ENCODE data around the gene GAS2L1.

Gene GAS2L1

DNA sequence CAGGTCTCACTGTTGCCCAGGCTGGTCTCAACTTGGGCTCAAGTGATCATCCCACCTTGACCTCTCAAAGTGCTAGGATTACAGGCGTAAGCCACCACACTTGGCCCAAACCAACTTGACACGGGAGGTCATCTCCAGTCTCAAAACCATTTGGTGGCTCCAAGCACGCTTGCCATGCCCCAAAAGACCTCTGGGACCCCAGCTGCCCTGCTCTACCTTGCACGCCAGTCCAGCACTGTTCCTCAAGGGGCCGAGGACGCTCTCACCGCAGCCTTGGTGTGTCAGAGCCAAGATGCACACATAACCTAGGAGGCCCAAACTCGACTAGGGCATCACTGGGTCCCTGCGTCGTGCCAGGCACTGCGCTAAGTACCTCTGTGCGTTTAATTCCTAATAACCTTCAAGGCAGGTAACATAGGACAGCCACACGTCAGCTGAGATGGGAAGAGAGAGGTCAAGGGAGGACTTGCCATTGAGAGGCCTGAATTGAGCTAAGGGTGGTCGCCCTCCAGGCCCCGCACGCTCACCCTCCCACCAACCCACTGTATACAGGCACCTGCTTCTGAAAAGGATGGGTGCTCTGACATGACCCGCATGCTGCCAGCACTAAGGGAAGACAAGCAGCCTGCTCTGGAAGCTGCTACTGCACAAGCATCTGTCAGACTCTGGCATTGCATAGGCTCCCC, 4.6 kb upstream of the GAS2L1 start:
- DNase-seq (ENCODE audit: insufficient read length) = no peak
- no peak for TF ChIP-seq TAF1 (IDR thresholded peaks at IDR 0.05; ENCODE audit: borderline replicate concordance, low read depth, low read length)
- TF ChIP-seq POLR2AphosphoS5 (IDR thresholded peaks at IDR 0.05; ENCODE audit: low read depth, low read length) = no peak
- FAIRE-seq = no peak

DNA sequence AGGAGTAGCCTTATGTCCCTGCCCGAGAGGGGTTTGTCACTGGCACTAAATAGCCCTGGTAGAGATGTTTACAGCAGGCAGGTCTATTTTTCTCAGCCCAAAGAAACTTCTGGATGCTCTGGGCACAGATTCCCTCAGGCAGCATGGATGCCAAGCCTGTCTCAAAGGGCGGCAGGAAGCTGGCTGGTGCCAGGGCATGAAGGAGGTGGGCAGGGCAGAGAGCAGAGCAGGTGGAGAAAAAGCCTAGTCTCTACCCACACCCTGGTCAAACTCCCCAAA, 4.1 kb upstream of the GAS2L1 start:
- FAIRE-seq (no peak), DNase-seq (ENCODE audit: insufficient read length) (no peak)
- TF ChIP-seq POLR2AphosphoS5 (IDR thresholded peaks at IDR 0.05; ENCODE audit: low read depth, low read length) (no peak), TAF1 (IDR thresholded peaks at IDR 0.05; ENCODE audit: borderline replicate concordance, low read depth, low read length) (no peak), POLR2A (IDR thresholded peaks at IDR 0.05; ENCODE audit: low read depth, low read length) (no peak)

DNA sequence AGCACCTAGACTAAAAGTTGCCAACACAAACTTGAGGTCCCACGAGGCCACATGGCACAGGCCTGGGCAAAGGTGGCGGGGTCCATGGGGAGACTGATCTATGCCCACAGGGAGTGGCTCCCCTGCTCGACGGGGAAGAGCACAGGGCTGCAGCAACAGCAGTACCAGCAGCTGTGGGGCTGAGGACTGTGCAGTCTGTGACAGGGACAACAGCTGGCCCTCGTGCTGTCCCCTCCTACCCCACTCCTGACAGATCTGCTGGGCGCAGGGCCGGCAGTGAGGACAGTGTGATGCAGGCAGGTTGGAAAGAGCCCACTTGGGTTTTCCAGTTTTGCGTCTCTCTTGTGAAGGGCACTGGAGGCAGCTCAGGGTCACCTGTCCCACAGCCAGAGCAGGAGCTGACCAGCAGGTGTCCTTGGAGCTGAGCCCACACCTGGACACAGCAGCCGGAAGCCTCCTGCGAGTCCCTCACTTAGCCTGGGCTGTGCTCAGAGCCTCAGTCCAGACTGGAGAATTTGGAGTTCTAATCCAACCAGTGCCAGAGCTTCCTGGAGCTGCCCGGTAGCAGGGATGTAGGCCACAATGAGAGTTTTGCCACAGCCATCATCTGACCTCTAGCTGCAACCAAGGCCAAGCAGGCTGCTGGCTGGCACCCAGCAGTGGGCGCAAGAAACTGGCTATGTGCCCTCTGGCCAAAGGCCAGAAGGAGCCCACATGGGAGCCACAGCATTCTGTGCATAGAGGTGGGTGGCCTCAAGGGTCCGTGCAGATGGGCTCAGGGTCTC, 3.6 kb upstream of the GAS2L1 start:
- DNase-seq (ENCODE audit: insufficient read length) (no peak), FAIRE-seq (no peak)
- TF ChIP-seq TAF1 (IDR thresholded peaks at IDR 0.05; ENCODE audit: borderline replicate concordance, low read depth, low read length) = no peak

GRCh38 chr22:29305836-29306174, 645 bp upstream of the GAS2L1 start:
- FAIRE-seq (peak; percentile 9), DNase-seq (ENCODE audit: insufficient read length) (peak; percentile 21)
- TF ChIP-seq POLR2A (IDR thresholded peaks at IDR 0.05; ENCODE audit: low read depth, low read length) (no peak), POLR2AphosphoS5 (IDR thresholded peaks at IDR 0.05; ENCODE audit: low read depth, low read length) (no peak), TAF1 (IDR thresholded peaks at IDR 0.05; ENCODE audit: borderline replicate concordance, low read depth, low read length) (no peak)

- FAIRE-seq = no peak
- no peak for TF ChIP-seq TAF1 (IDR thresholded peaks at IDR 0.05; ENCODE audit: borderline replicate concordance, low read depth, low read length)
- TF ChIP-seq POLR2A (IDR thresholded peaks at IDR 0.05; ENCODE audit: low read depth, low read length) = no peak
- no peak for TF ChIP-seq POLR2AphosphoS5 (IDR thresholded peaks at IDR 0.05; ENCODE audit: low read depth, low read length)
- DNase-seq (ENCODE audit: insufficient read length) = peak; percentile 37
Measured at GRCh38 chr22:29306835-29307595, 565 bp downstream of the GAS2L1 start.

GRCh38 chr22:29307596-29308147, 1.2 kb downstream of the GAS2L1 start:
- FAIRE-seq = no peak
- DNase-seq (ENCODE audit: insufficient read length) = peak; percentile 25
- TF ChIP-seq POLR2AphosphoS5 (IDR thresholded peaks at IDR 0.05; ENCODE audit: low read depth, low read length) = no peak
- TF ChIP-seq TAF1 (IDR thresholded peaks at IDR 0.05; ENCODE audit: borderline replicate concordance, low read depth, low read length) = no peak
- no peak for TF ChIP-seq POLR2A (IDR thresholded peaks at IDR 0.05; ENCODE audit: low read depth, low read length)

DNA sequence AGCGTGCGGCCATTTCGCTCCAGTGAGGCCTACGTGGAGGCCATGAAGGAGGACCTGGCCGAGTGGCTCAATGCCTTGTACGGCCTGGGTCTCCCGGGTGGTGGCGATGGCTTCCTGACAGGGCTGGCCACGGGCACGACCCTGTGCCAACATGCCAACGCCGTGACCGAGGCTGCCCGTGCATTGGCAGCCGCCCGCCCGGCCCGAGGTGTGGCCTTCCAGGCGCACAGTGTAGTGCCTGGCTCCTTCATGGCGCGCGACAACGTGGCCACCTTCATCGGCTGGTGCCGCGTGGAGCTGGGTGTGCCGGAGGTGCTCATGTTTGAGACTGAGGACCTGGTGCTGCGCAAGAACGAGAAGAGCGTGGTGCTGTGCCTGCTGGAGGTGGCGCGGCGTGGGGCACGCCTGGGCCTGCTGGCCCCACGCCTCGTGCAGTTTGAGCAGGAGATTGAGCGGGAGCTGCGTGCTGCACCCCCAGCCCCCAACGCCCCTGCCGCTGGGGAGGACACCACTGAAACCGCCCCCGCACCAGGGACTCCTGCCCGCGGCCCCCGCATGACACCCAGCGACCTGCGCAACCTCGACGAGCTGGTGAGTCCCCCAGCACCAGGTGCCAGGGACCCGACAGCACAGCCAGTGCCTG, 1.8 kb downstream of the GAS2L1 start:
- no peak for DNase-seq (ENCODE audit: insufficient read length)
- no peak for FAIRE-seq
- TF ChIP-seq TAF1 (IDR thresholded peaks at IDR 0.05; ENCODE audit: borderline replicate concordance, low read depth, low read length) (no peak), POLR2AphosphoS5 (IDR thresholded peaks at IDR 0.05; ENCODE audit: low read depth, low read length) (no peak), POLR2A (IDR thresholded peaks at IDR 0.05; ENCODE audit: low read depth, low read length) (no peak)

DNA sequence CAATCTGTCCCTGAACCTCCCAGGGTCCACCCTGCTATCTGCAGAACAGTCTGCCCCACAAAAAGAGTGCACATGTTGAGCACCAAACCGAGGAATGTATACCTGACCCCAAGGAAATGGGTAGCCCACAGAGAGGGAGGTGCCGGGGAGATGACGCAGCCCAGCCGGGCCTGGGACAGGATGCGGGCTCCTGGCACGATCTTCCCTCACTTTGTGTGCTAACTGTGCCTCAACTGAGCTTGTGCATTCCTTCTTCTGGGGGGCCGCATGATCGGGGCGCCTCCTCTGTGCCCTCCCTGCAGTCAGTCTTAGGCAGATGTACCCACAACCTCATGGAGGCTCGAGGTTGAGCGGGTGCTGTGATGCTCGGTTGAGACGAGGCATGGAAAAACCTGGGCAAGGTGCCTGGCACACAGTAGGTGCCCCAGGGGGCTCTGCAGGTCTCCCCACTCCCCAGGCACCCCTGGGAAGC, 2.4 kb downstream of the GAS2L1 start:
- FAIRE-seq (no peak), DNase-seq (ENCODE audit: insufficient read length) (peak; percentile 20)
- no peak for TF ChIP-seq POLR2A (IDR thresholded peaks at IDR 0.05; ENCODE audit: low read depth, low read length)
- no peak for TF ChIP-seq TAF1 (IDR thresholded peaks at IDR 0.05; ENCODE audit: borderline replicate concordance, low read depth, low read length)
- TF ChIP-seq POLR2AphosphoS5 (IDR thresholded peaks at IDR 0.05; ENCODE audit: low read depth, low read length) = no peak

DNA sequence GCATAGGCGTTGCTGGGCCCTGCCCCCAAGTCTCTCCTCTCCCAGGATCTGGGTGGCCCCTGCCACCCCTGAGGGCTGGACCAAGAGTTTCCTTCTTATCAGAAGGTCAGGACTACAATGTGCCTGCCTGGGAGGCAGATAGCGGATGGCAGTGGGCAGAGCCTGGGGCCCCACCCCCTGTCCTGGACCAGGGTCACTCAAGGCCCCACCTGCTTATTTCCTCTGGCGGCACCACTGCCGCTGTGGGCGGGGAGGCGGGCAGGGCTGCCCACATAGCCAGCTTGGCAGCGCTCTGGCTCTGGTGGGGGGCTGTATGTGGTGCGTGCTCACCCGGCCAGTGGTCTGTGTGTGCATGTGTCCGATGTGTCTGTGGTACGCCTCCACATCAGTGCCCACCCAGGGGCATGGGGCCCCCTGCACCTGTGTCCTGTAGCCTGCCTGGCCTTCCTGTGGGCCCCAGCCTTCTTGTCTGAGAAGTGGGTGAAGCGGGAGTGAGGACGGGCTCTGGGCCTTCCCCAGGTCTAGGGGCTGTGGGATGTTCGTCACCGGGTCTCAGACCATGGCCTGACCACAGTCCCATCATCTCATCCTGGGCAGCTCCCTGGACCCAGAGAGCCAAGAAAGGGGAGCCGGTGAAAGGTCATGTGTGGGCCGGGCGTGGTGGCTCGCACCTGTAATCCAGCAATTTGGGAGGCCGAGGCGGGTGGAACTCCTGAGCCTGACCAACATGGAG, 3.0 kb downstream of the GAS2L1 start:
- FAIRE-seq (no peak), DNase-seq (ENCODE audit: insufficient read length) (peak; percentile 25)
- TF ChIP-seq POLR2AphosphoS5 (IDR thresholded peaks at IDR 0.05; ENCODE audit: low read depth, low read length) (no peak), TAF1 (IDR thresholded peaks at IDR 0.05; ENCODE audit: borderline replicate concordance, low read depth, low read length) (no peak), POLR2A (IDR thresholded peaks at IDR 0.05; ENCODE audit: low read depth, low read length) (no peak)

GRCh38 chr22:29310065-29310862, 3.8 kb downstream of the GAS2L1 start:
- DNase-seq (ENCODE audit: insufficient read length) (peak; percentile 28), FAIRE-seq (no peak)
- TF ChIP-seq TAF1 (IDR thresholded peaks at IDR 0.05; ENCODE audit: borderline replicate concordance, low read depth, low read length) = no peak
- no peak for TF ChIP-seq POLR2A (IDR thresholded peaks at IDR 0.05; ENCODE audit: low read depth, low read length)
- TF ChIP-seq POLR2AphosphoS5 (IDR thresholded peaks at IDR 0.05; ENCODE audit: low read depth, low read length) = no peak

All from GM12892 (cell line).